Right kidney (tissue), 1 donor: ENCODE data around the gene ANK2.
"Not testable (repeated sequence)": the region's sequence is repeated elsewhere in the genome, so short reads cannot be mapped to it uniquely, and the experiment has no call there.

Experiments
- DNase-seq: peaks from one replicate; pipeline ENCODE4 v3.0.0-alpha.2; 2016

Gene ANK2

DNA sequence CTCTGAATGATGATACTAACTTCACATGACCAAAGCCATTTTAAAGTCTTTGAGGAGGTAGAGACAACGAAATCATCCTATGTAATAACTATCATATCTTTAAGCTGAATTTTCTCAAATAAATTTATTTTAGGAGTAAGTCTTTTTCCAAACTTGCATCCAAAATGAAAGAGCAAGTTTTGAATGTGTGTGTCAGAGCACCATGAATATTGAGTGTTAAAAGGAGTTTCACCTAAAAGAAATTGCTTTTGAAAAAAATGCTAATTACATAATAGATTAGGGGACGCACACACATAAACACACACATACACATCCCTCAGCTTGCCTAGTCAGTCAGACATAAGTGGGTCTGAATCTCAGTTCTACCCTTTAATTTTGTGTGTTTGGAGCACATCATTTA is 1.9 kb downstream of the ANK2 start:
- no peak for DNase-seq

DNA sequence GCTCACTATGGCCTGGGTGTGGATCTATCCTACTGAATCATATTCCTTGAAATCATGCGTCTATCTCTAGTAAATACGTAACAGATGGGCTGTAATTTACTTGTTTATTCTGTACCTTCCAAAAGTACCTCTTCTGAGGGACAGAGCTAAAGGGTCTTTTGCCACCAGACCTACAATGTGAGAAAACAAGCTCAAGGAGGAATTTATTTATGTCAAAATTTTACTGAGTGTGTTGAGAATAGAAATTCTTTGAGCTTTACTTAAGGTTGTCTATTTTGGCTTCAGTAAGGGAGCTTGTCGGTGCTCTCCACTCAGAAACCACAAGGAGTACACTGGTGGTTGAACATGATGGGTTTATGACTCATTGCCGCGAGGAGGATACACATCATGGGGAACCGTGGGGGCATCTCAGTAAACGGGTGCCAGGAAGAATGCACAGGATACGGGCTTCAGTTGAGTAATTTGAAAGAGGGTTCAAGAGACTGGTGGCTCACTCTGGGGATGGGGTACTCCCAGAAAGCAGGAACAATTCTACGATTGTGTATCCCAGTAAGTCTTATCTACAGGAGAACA is 3.0 kb downstream of the ANK2 start:
- no peak for DNase-seq

DNA sequence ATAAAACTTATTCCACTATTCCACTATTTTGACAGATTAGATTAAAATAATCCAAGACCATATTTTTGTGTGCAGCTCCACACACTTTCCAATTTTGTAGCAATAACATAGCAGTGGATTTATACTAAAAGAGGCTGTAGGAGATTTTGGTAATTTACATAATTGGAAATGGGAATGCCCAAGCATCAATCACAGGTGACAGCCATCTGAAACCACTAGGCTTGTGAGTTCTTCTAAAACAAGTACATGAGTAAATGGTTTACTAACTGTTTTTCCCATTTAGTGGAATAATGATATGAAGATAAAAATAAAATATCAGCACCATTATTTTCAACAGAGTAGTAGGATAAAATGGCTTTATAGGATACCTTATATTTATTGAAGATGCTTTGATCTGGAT is 4.4 kb downstream of the ANK2 start:
- DNase-seq, result no peak

DNA sequence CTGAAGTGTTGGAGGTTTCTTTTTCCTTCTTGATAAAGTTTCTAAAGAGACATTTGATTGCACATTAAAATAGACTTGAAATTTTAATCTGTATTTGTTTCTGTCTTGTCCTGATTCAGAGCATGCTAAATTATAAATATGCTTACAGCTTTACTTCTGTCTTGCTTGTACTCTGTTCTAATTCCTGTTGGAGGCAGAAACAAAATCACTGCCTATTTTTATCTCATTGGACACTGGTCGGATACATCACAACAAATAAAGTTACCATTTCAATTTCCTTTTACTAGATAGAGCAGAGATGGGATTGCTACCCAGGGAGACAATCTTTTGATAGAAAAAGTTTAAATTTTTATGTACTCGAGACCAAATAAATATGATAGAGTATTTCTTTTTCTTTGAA is 6.9 kb downstream of the ANK2 start:
- DNase-seq, result no peak

DNA sequence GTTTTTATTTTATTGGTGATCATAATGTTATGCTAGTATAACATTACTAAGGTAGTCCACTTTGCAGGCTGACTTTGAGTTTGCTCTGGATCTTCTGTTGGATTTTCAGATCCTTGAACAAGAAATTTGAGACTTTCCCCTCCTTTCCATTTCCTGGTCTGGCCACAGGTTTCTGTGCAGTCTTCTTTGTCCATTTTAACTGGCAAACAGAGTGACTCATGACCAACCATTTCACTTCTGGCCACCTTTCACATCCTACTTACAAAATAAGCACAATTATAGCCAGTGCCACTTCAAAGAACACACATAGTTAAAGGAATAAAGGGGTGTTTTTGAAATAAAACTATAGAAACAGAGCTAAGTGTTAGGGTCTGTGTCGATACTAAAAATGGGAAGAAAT is 8.4 kb downstream of the ANK2 start:
- no peak for DNase-seq

DNA sequence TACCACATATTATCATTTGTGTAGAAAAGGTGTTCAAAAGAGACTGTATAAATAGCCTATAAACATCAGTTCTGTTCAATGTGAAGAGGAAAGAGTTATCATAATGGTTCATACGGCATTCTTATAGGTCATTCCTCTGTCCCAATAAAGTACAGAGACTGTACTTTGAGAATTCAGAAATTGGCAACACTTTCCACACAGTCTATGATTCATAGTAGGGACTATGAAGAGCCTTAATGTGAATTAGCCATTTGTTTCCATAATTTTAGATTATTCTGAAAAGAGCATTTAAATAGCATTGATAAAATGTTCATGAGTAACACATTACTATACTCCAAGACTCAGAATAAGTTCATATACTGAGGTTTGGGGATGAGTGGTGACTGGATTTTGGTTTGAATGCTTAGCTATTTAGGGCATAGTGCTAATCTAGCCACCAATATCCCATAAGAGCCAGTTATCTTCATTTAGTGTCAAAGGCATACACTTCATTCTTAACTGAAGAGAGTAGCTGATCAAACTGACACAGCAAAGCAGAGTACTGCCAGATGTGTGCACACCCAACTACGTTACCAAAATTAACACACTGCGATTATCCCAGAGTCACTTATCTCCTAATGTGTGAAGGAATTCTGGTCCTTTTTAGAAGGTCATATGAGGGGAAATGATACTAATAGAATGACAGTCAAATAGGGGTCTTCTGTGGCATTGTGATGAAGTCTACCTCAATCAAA is 10.2 kb downstream of the ANK2 start:
- DNase-seq, result no peak

- no peak for DNase-seq
Measured at GRCh38 chr4:113060853-113061252, 11.4 kb downstream of the ANK2 start.

- no peak for DNase-seq
Measured at GRCh38 chr4:113064244-113064643, 14.8 kb downstream of the ANK2 start.

- DNase-seq, result no peak
Measured at GRCh38 chr4:113065629-113066028, 16.2 kb downstream of the ANK2 start.

DNA sequence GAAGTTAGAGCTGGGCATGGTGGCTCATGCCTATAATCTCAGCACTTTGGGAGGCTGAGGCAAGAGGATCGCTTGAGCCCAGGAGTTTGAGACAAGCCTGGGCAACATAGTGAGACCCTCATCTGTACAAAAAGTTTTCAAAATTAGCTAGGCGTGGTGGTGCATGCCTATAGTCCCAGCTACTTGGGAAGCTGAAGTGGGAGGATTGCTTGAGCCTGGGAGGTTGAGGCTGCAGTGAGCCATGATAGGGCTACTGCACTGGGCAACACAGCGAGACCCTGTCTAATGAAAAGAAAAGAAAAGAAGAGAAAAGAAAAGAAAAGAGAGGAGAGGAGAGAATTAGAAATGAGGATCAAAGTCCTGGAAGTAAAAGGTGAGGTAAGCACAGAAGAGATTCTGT is 19.3 kb downstream of the ANK2 start:
- DNase-seq, result not testable (repeated sequence)

- DNase-seq, result no peak
Measured at GRCh38 chr4:113069212-113069892, 19.9 kb downstream of the ANK2 start.

DNA sequence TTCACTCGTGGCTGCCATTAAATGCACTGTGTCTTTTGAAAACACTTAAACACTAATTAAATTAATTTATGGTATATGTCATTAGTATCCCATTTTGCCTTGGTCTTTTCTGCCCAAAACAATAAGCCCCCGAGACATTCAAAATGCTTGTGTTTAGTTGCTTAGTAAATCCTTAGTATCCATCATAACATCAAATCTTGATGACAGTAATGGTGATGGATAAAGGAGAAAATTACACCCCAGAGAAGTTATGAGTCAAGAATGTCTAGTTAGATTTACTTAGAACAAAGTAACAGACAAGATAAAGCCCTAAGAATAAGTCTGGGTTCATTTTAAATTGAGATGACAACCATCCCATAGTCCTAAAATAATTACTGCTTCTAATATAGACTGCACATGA is 21.3 kb downstream of the ANK2 start:
- DNase-seq, result no peak

- DNase-seq, result no peak
Measured at GRCh38 chr4:113071274-113071673, 21.8 kb downstream of the ANK2 start.

- DNase-seq, result no peak
Measured at GRCh38 chr4:113071805-113072204, 22.4 kb downstream of the ANK2 start.

GRCh38 chr4:113073451-113074005 is 24.1 kb downstream of the ANK2 start:
- DNase-seq, result no peak

DNA sequence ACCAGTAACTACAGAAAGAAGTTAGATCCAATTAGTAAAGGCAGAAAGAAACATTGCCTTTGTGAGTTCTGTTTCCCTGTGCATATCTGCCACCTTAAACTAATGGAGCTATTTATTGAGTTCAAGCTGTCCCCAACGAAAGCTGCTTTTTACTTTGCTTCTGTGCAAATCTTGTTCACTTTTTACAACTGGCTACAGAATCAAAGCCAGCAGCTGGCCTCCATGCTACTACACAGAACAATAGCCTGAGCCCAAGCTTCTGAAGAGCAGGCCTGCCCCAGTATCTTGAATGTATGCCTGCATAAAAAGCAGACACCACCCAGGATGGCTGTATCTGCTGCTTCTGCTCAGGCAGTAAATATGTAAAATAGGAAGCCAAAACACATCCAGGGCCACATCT is 28.1 kb downstream of the ANK2 start:
- DNase-seq, result no peak

DNA sequence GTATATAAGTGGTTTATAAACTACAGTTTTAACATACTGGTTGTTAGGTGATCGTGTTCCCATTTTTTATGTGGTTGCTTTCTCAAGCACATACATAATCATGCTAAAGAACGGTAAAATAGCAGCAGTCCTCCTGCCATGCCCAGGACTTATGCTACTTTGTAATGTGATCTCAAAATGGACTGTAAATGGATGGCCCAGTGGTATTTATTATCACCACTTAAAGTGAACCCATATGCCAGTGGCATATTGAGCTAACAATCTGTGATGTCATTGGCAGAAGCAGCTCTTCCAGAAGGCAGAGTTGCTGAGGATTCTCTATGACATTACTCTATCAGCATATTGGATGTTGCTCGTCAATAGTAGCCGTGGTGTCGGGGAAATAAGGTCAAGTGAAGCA is 28.6 kb downstream of the ANK2 start:
- DNase-seq, result no peak

GRCh38 chr4:113080050-113080449 is 30.6 kb downstream of the ANK2 start:
- no peak for DNase-seq

- no peak for DNase-seq
Measured at GRCh38 chr4:113080624-113081023, 31.2 kb downstream of the ANK2 start.

DNA sequence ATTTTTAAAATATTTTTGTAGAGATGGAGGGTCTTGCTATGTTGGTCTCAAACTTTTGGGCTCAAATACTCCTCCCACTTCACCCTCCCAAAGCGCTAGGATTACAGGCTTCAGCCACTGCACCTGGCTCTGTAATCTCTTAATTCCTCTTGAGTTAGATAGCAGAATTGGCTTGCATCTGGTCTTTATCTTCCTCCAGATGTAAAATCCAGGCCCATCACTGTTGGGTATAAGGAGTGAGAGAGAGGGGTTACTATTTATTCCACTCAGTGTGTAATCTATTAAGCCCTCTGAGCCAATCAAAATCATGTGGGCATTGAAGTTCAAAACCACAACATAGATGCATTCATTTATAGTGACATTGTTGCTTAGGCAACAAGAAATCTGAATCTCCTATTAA is 33.9 kb downstream of the ANK2 start:
- DNase-seq, result no peak

DNA sequence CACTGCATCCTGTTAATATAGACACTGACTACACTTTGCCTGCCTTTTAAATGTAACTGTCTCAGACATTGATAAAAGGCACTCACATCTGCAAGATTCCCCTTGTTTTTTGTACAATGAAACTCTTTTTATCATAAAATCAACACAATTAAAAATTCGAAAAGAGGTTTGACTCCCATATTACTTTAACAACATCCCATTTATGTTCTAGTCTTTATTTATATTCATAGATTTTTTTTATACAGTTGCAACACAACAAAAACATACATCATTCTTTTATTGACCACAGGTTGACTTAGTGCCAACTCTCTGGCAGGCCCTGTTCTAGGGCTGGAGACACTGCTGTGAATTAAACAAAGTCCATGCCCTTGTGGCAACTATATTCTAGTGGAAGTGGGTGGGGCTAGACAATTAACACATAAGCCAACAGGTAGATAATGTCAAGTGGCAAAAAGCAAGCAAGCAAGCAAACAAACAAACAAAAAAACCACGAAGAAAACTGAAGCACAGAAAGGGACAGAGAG is 36.8 kb downstream of the ANK2 start:
- DNase-seq, result no peak

- DNase-seq, result no peak
Measured at GRCh38 chr4:113088050-113088449, 38.6 kb downstream of the ANK2 start.

- no peak for DNase-seq
Measured at GRCh38 chr4:113090954-113091353, 41.5 kb downstream of the ANK2 start.
